PFSK-1 (cell line): ENCODE results near the gene ACSL3.

Source experiments
- FOXP2 ChIP-seq: optimal IDR thresholded peaks from 2 replicates; pipeline ENCODE3; 2011; ENCODE audit warnings: borderline replicate concordance, control low read depth, inconsistent platforms; ENCODE audit not compliant: insufficient read depth; ENCODE audit errors: extremely low read length, extremely low read depth
- POLR2AphosphoS5 ChIP-seq: IDR thresholded peaks from 2 replicates; pipeline ENCODE4 v1.6.1; 2012; ENCODE audit warnings: low read depth, mild to moderate bottlenecking, control low read depth, low read length, moderate library complexity
- REST ChIP-seq, 2 experiments: IDR thresholded peaks; 2 replicates each; pipeline versions ENCODE4 v1.6.1 to v1.8.0; 2011 to 2012; ENCODE audit warnings: low read depth in 2 of 2, low read length in 2 of 2, control low read depth in 1 of 2, inconsistent platforms in 1 of 2, mild to moderate bottlenecking in 1 of 2, moderate library complexity in 1 of 2; ENCODE audit not compliant: insufficient read depth in 1 of 2
- SIN3A ChIP-seq: IDR thresholded peaks from 2 replicates; pipeline ENCODE4 v1.6.1; 2012; ENCODE audit warnings: mild to moderate bottlenecking, low read length, moderate library complexity, borderline replicate concordance; ENCODE audit not compliant: insufficient read depth
- TAF1 ChIP-seq: IDR thresholded peaks from 2 replicates; pipeline ENCODE4 v1.6.1; 2012; ENCODE audit warnings: low read length, control low read depth, borderline replicate concordance; ENCODE audit not compliant: insufficient read depth

The ACSL3 gene

GRCh38 chr2:222915092-222915957 lies 54.5 kb downstream of the ACSL3 start:
- TF ChIP-seq FOXP2 (no peak), SIN3A (no peak), REST (IDR thresholded peaks at IDR 0.05; ENCODE audit: insufficient read depth in 1 of 2, low read depth in 2 of 2, low read length in 2 of 2) (no peak), POLR2AphosphoS5 (no peak), TAF1 (no peak)

GRCh38 chr2:222916229-222917197 lies 55.7 kb downstream of the ACSL3 start:
- TF ChIP-seq FOXP2: no peak
- TF ChIP-seq REST (IDR thresholded peaks at IDR 0.05; ENCODE audit: insufficient read depth in 1 of 2, low read depth in 2 of 2, low read length in 2 of 2): no peak
- TF ChIP-seq POLR2AphosphoS5: no peak
- TF ChIP-seq TAF1: no peak
- TF ChIP-seq SIN3A: no peak

GRCh38 chr2:222919841-222920526 lies 59.1 kb downstream of the ACSL3 start:
- TF ChIP-seq POLR2AphosphoS5 (no peak), SIN3A (no peak; the same call in 1 of the 2 replicates), TAF1 (no peak), REST (IDR thresholded peaks at IDR 0.05; ENCODE audit: insufficient read depth in 1 of 2, low read depth in 2 of 2, low read length in 2 of 2) (no peak)

GRCh38 chr2:222920657-222921186 lies 59.9 kb downstream of the ACSL3 start:
- no peak for TF ChIP-seq POLR2AphosphoS5
- TF ChIP-seq TAF1: no peak
- no peak for TF ChIP-seq FOXP2
- TF ChIP-seq REST (IDR thresholded peaks at IDR 0.05; ENCODE audit: insufficient read depth in 1 of 2, low read depth in 2 of 2, low read length in 2 of 2): no peak
- TF ChIP-seq SIN3A: no peak
